Right lobe of liver (tissue), 4 donors: ENCODE results near the gene ACER3.

Experiments used
- POLR2A ChIP-seq: fragments of 450-650 bp; IDR thresholded peaks from one replicate; pipeline ENCODE4 v1.6.1; 2017; ENCODE audit warnings: antibody characterized with exemption, mild to moderate bottlenecking
- TF ChIP-seq, protein P1 (sequence below), 4 donors: fragments of 200-600 bp in 3 of 4; fragments of 450-650 bp in 1 of 4; IDR thresholded peaks; one replicate each; pipeline versions ENCODE4 v1.5.1 to v1.8.0; 2016 to 2022; ENCODE audit warnings: antibody characterized with exemption in 4 of 4, mild to moderate bottlenecking in 2 of 4
- donor health status: DM: no; HTN: no; CAD: no.
- donor health status: DM: no; HTN: no; CAD: no.
- donor health status: DM: no; HTN: yes; CAD: no.

DNA sequence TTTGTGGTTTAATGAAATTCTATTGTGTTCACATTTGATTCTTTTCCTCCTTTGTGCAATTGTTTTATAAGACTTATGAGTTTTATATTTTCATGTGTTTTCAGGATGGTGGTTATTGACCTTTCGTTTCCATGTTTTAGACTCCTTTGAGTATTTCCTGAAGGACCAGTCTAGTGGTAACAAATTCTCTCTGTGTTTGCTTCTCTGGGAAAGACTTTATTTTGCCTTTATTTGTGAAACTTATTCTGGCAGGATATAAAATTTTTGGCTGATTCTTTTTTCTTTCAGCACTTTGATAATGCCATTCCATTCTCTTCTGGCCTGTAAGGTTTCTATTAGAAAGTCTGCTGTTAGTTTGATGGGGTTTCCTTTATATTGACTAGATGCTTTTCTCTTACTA is 83.5 kb downstream of the ACER3 start:
- TF ChIP-seq, protein P1, sequence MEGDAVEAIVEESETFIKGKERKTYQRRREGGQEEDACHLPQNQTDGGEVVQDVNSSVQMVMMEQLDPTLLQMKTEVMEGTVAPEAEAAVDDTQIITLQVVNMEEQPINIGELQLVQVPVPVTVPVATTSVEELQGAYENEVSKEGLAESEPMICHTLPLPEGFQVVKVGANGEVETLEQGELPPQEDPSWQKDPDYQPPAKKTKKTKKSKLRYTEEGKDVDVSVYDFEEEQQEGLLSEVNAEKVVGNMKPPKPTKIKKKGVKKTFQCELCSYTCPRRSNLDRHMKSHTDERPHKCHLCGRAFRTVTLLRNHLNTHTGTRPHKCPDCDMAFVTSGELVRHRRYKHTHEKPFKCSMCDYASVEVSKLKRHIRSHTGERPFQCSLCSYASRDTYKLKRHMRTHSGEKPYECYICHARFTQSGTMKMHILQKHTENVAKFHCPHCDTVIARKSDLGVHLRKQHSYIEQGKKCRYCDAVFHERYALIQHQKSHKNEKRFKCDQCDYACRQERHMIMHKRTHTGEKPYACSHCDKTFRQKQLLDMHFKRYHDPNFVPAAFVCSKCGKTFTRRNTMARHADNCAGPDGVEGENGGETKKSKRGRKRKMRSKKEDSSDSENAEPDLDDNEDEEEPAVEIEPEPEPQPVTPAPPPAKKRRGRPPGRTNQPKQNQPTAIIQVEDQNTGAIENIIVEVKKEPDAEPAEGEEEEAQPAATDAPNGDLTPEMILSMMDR (IDR thresholded peaks at IDR 0.05): no peak
- TF ChIP-seq POLR2A: no peak
